ENCODE results near the gene KCTD16.

The KCTD16 gene

DNA sequence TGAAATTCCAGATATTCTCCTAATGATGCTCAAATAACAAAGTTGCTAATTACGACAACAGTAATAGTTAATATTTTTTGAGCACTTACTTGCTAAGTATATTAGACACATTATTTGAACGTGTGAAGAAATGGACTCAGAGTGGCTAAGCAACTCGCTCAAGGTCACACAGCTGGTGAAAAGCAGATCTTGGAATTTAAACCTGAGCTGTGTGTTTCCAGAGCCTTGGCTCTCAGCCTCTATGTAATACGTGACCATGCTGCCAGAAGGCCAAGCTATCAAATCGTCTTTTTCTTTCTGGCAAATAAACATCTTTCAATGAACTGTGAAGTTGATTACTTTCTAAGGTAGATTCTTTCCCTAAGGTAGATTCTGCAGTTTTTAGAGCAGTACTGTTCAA, 61.6 kb downstream of the KCTD16 start:
- TF ChIP-seq, protein P1, sequence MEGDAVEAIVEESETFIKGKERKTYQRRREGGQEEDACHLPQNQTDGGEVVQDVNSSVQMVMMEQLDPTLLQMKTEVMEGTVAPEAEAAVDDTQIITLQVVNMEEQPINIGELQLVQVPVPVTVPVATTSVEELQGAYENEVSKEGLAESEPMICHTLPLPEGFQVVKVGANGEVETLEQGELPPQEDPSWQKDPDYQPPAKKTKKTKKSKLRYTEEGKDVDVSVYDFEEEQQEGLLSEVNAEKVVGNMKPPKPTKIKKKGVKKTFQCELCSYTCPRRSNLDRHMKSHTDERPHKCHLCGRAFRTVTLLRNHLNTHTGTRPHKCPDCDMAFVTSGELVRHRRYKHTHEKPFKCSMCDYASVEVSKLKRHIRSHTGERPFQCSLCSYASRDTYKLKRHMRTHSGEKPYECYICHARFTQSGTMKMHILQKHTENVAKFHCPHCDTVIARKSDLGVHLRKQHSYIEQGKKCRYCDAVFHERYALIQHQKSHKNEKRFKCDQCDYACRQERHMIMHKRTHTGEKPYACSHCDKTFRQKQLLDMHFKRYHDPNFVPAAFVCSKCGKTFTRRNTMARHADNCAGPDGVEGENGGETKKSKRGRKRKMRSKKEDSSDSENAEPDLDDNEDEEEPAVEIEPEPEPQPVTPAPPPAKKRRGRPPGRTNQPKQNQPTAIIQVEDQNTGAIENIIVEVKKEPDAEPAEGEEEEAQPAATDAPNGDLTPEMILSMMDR (IDR thresholded peaks at IDR 0.05; ENCODE audit: low read depth, low read length), result no peak
- no peak overlapping the region for H3K4me3 ChIP-seq (ENCODE audit: low read depth, low read length)

DNA sequence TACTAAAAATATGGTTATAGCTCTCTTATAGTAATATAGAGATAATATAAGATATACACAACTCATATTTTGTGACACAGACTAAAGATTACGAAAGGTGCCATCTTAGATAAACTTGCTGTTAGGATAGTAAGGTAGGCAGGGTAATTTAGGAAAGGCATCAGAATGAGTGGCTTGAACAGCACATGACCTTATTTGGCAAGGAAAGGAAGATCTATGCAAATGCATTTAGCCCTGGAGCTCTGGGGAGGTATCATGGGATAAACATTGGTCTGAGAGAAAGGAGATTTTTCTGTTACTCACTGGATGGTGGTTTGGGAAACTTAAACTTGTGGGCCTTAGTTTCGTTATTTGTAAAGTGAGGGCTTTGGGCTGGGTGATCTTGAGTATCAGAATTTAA, 65.8 kb downstream of the KCTD16 start:
- no peak overlapping the region for H3K4me3 ChIP-seq (ENCODE audit: low read depth, low read length)
- TF ChIP-seq, protein P1 (IDR thresholded peaks at IDR 0.05; ENCODE audit: low read depth, low read length), result no peak

DNA sequence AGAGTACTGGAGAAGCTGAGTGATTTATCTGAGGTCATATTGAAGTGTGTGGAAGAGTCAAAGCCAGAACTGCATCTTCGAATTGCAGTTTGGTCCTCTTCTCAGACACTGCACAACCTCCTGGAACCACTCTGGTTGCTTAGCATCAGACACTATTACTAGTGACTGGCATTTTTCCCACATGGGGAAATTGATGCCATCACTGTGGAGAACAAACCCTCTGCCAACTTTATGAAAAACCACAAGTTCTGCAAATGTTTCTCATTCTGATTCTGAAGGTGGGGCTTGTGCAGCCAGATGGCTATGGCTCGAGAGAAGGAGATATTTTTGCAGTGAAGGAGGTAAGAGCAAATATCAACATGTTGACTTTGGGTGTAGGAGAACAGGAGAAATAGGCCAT, 67.2 kb downstream of the KCTD16 start:
- no peak overlapping the region for H3K4me3 ChIP-seq (ENCODE audit: low read depth, low read length)
- TF ChIP-seq, protein P1 (IDR thresholded peaks at IDR 0.05; ENCODE audit: low read depth, low read length), result no peak

DNA sequence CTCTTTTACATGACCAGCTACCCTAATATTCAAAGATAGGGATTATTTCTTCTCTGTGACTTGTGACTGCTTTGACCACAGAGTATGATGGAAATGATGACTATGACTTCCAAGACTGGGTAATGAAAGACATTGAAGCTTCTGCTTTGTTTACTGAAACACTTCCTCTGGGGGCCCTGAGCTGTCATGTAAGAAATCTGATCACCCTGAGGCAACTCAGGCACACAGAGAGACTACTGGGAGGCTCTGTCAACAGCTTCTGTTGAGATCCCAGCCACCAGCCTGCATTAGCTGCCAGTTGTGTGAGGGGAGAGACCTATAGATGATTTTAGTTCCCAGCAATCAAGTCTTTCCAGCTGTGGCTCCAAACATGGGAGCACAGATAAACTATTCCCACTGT, 76.5 kb downstream of the KCTD16 start:
- H3K4me3 ChIP-seq (ENCODE audit: low read depth, low read length), result no peak overlapping the region
- TF ChIP-seq, protein P1 (IDR thresholded peaks at IDR 0.05; ENCODE audit: low read depth, low read length), result no peak

DNA sequence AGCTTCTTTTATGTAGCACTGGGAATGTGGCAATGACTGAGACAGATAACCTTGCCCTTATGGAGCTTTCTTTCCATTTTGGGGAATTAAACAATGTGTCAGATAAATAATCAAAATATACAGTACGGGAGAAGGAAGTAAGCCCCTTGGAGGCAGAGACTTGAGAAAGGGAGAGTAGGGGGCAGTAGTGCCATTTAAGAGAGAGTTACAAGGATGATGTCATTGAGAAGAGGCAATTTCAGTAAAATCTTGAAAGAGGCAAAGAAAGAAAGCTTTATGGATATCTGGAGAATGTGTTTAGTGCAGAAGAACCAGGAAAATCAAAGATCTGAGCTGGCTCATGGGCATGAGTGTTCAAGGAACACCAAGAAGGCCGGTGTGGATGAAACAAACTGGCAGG, 77.3 kb downstream of the KCTD16 start:
- H3K4me3 ChIP-seq (ENCODE audit: low read depth, low read length), result no peak overlapping the region
- TF ChIP-seq, protein P1 (IDR thresholded peaks at IDR 0.05; ENCODE audit: low read depth, low read length), result no peak

DNA sequence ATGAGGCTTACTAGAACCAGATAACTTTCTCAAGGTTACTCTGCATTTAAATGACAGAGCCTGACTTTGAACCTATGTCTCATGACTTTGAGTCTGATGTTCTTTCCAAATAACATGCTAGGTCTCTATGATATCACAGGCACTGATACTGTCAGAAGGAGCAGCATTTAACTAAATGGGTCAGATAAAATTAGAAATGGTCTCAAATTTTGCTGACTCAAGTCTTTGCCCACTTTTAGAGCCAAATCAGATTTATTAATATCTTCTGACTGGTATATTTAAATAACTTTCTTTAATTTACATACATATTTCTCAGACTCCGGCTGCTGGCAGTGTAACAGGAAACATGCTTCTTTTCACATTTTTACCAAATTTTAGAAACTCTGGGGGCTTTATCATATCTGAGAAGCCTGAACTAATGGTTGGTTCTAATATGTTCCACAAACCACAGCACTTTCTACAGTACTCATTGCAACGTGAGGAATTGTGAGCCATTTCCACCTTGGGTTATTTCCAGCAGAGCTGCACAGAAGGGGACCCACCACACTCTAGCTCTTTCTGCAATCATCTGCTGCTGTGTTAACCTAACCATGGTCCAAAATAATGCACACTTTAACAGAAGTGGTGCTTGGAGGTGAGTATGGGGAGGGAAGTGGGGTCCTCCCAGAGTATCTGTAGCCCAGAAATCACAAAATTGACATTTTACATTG, 79.2 kb downstream of the KCTD16 start:
- no peak overlapping the region for H3K4me3 ChIP-seq (ENCODE audit: low read depth, low read length)
- TF ChIP-seq, protein P1 (IDR thresholded peaks at IDR 0.05; ENCODE audit: low read depth, low read length), result no peak

DNA sequence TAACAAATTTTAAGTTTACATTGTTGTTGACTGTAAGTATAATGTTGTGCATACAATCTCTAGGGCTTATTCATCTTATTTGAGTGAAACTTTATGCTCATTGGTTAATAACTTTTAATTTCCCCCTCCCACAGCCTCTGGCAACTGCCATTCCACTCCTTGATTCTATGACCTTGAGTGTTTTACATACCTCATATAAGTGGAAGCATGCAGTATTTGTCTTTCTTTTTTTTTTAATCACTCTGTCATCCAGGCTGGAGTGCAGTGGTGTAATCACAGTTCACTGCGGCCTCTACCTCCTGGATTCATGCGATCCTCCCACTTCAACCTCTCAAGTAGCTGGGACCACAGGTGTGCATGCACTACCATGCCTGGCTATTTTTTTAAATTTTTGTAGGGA, 83.9 kb downstream of the KCTD16 start:
- TF ChIP-seq, protein P1 (IDR thresholded peaks at IDR 0.05; ENCODE audit: low read depth, low read length), result no peak

More for the DNA sequence above, 83.9 kb downstream of the KCTD16 start:
- no peak overlapping the region for H3K4me3 ChIP-seq (ENCODE audit: low read depth, low read length)

All from WI38 (cell line).